ENCODE results near the gene CNPY3.
A peak's percentile ranks its signal among the peaks of the same experiment; 100 is the strongest.

Gene CNPY3

GRCh38 chr6:42970871-42971612 lies 41.8 kb downstream of the CNPY3 start:
- TF ChIP-seq CTCF (IDR thresholded peaks at IDR 0.05; ENCODE audit: extremely low read depth, missing control alignments), result no peak
- no peak for DNase-seq (ENCODE audit: low spot score)

- no peak for TF ChIP-seq CTCF (IDR thresholded peaks at IDR 0.05; ENCODE audit: extremely low read depth, missing control alignments)
- DNase-seq (ENCODE audit: low spot score), result no peak
Observed at GRCh38 chr6:42971746-42972327, 42.6 kb downstream of the CNPY3 start.

- no peak for DNase-seq (ENCODE audit: low spot score)
- no peak for TF ChIP-seq CTCF (IDR thresholded peaks at IDR 0.05; ENCODE audit: extremely low read depth, missing control alignments)
Observed at GRCh38 chr6:42973926-42974325, 44.6 kb downstream of the CNPY3 start.

- TF ChIP-seq CTCF (IDR thresholded peaks at IDR 0.05; ENCODE audit: extremely low read depth, missing control alignments), result no peak
- DNase-seq (ENCODE audit: low spot score), result no peak
Observed at GRCh38 chr6:42974919-42975505, 45.7 kb downstream of the CNPY3 start.

GRCh38 chr6:42978487-42978838 lies 49.2 kb downstream of the CNPY3 start:
- DNase-seq (ENCODE audit: low spot score), result peak; percentile 48
- no peak for TF ChIP-seq CTCF (IDR thresholded peaks at IDR 0.05; ENCODE audit: extremely low read depth, missing control alignments)

- TF ChIP-seq CTCF (IDR thresholded peaks at IDR 0.05; ENCODE audit: extremely low read depth, missing control alignments), result no peak
- peak; percentile 97 for DNase-seq (ENCODE audit: low spot score)
Observed at GRCh38 chr6:42978839-42979522, 49.7 kb downstream of the CNPY3 start, which contains the start of gene PEX6. PEX6 (minus strand) TSS chr6:42979181; CDS start chr6:42979150, 31 bp downstream.
